Mucosa of gallbladder (tissue), 1 donor: ENCODE results near the gene TMEM163. TPM values are rescaled to one million over a fixed set of nuclear protein-coding genes. Genes with fewer than 3 reads are reported as not detected.
"Not testable (repeated sequence)": the region's sequence is repeated elsewhere in the genome, so short reads cannot be mapped to it uniquely, and the experiment has no call there.

Experiments used
- DNase-seq: peaks from one replicate; pipeline ENCODE4 v3.0.0-alpha.2; 2020; ENCODE audit warnings: low spot score
- total RNA-seq: library from RNA; stranded (reverse); gene quantifications from one replicate; pipeline ENCODE4 v1.2.1, GENCODE V29; 2021
- donor health status: DM: no; HTN: no; CAD: no.

The TMEM163 gene
- total RNA-seq, 1 donor from 2014 or later: 36.1 TPM

- no peak for DNase-seq
Measured at GRCh38 chr2:134578316-134578715, 140.5 kb downstream of the TMEM163 start.

DNA sequence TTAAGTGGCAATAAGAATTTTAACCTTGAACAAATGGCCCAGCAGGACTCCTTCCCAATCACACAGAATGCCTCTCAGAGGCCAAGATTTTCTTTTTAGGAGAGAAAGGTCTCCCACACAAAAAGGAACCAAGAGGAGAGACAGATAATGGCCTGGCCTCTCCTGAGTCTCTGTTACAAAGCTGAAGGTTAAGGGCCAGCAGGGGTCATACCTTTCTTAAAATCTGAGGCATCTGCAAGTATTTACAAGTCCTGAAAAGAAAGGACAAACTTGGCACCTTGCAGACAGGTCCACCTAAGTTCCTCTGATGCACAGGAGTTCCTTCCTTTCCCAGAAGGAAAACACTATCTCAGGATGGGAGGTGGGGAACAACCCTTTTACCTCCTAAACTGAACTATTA is 142.3 kb downstream of the TMEM163 start:
- DNase-seq: no peak

DNA sequence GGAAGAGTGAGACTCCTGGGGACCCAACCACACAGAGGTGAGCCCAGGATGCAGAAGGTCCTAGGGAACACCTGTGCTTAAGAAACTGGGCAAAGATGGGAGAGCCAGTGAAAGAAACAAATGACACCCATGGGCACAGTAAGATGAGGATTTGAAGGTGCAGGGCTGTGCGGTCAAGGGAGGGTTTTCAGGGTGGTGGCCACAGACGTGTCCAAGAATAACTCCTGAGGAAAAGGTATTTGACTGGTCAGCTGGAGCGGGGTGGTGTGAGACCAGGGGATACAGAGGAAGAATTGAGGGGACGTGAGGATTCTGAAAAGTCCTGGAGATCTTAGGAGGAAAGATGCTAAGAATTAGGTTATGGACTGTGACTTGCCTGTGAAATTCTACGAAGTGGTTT is 142.9 kb downstream of the TMEM163 start:
- DNase-seq: no peak

- DNase-seq: no peak
Measured at GRCh38 chr2:134574611-134575330, 144.0 kb downstream of the TMEM163 start.

- no peak for DNase-seq
Measured at GRCh38 chr2:134573724-134574123, 145.1 kb downstream of the TMEM163 start.

DNA sequence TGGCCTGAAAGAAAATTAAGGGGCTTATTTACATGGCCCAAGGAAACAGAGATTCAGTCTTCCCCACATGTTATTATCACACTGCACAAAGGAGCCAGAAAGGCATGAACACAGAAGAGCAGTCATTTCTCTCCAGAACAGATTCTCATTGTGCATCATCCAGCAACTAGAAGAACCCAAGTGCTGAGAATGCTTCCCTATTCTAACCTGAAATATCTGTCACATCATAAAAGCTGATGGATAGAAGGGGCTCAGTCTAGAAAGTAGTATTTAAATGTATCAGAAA is 145.8 kb downstream of the TMEM163 start:
- DNase-seq: no peak

- no peak for DNase-seq
Measured at GRCh38 chr2:134572314-134573084, 146.3 kb downstream of the TMEM163 start.

GRCh38 chr2:134570676-134571075 is 148.1 kb downstream of the TMEM163 start:
- no peak for DNase-seq

- no peak for DNase-seq
Measured at GRCh38 chr2:134568413-134568812, 150.4 kb downstream of the TMEM163 start.

DNA sequence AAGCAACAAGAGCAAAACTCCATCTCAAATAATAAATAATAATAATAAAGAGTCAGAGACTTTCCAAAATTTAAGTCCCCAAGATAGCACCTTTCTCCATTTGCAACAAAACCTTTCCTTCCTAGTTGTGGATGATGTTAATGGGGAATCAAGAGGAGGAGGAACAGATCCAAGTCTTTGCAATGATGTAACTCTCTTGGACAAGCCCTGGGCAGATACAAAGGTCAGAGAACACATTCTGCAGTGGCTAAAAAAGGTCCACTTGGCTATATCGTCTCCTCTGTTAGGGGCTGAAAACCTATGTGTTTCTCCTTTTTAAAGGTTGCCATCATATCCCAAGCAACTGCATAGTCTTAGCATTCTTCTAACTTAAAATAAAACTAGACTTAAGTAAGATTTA is 151.1 kb downstream of the TMEM163 start:
- DNase-seq: no peak

DNA sequence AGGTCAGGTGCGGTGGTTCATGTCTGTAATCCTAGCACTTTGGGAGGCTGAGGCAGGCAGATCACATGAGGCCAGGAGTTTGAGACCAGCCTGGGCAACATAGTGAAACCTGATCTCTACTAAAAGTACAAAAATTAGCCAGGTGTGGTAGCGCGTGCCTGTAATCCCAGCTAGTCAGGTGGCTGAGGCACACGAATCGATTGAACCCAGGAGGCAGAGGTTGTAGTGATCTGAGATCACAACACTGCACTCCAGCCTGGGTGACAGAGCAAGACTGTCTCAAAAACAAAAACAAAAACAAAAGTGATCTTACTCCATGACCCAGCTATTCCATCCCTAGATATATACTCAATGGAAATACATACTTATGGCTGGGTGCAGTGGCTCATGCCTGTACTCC is 153.8 kb downstream of the TMEM163 start:
- not testable (repeated sequence) for DNase-seq

DNA sequence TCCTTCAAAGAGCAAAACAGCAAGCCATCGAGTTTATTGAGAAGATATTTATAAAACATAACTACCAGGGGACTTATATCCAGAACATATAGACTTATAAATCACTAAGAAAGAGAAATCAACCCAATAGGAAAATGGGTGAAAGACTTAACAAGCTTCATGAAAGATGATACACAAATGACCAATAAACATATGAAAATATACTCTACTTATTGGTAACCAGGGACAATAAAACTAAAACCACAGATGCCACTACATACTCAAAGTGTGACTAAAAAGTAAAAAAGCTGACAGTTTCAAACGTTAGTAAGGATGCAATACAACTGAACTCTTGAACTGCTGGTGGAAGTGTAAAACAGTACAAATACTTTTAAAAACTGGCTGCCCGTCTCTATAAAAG is 154.3 kb downstream of the TMEM163 start:
- DNase-seq: no peak

DNA sequence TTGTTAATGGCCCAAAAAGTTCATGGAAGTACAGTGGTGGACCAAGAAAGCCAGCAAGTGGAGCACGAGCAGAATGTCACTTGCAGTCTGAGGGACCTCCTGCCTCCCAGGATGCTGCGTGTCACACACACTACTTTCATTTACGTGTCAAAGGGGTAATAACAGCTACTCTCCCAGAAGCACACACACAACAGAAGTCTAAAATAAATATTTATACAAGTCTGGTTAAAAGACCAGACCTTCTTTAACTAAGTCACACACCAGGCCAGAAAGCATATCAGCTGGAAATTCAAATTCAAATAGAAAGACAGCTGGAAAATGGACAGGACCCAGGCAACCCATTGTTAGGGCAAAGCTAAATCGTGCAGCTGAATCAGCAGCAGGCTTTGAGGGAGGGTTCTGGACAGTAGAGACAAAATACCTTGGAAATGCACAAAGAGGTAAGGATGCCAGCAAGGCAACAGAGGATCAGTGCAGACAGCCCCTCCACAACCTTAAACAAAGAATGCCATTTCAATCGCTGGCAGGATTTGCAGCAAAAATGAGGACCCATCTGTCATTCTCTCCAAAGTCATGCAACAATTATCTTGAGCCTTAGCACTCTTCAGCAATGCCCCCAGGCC is 160.5 kb downstream of the TMEM163 start:
- no peak for DNase-seq

- DNase-seq: no peak
Measured at GRCh38 chr2:134555411-134555810, 163.4 kb downstream of the TMEM163 start.

- no peak for DNase-seq
Measured at GRCh38 chr2:134553657-134554056, 165.1 kb downstream of the TMEM163 start.

DNA sequence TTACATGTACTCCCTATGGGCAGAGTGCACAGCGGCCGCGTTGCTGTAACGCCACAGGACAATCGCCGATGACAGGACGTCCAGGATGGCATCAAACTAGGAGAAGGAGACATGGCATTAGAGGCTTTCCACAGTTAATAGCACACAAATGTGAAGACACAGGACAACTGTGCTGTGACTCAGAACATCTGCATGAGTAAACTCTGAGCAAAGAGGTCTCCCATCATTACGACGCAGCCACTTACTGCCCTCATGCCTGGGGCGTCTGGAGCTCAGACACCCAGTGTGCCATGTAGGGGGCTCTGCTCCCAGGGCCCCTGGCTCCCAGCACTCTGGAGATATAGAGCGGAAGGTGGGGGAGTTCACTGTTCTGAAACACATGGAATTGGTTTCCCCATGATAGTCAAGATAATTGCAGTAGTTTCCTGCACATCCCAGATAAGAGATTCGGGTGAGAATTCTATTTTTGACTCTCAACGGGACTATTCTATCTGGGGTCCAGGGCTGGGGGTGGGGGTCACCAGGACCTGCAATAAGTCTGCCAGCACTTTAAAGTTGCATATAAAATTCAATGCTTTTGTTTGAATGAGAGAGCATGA is 168.1 kb downstream of the TMEM163 start:
- no peak for DNase-seq

- no peak for DNase-seq
Measured at GRCh38 chr2:134549104-134549503, 169.7 kb downstream of the TMEM163 start.

GRCh38 chr2:134540990-134541389 is 177.8 kb downstream of the TMEM163 start:
- DNase-seq: no peak

DNA sequence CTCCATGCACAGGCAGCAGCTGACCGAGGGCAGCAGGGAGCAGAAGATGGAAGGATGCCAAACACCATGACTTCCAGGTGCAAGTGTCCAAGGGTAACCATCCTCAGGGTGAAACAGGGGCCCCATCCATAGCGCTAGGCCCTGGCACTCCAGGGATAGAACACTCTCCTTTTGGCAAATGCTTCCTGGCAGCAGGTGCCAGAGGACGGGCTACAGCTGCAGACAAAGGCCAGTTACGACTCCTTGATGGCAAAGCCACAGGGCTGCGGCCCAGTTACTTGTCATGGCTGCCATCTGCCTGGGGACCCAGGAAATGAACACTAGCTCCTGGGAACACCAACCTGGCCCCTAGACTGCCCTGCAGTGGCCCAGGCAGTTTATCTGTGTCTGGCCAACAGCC is 178.8 kb downstream of the TMEM163 start:
- no peak for DNase-seq

- DNase-seq: no peak
Measured at GRCh38 chr2:134537702-134538101, 181.1 kb downstream of the TMEM163 start.

DNA sequence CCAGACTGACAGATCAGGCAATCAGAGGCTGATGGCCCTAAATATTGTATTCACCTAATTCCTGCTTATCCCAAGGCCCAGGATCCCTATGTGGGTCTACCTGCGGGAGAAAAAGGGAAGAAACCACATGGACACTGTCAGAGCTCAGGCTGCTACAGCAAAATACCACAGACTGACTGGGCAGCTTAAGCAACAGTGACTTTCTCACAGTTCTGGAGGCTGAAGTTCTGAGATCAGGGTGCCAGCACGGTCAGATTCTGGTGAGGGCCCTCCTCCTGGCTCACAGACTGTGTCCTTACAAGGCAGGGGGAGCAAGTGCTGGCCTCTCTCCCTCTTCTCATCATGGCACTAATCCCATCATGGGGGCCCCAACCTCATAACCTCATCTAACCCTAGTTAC is 181.7 kb downstream of the TMEM163 start:
- no peak for DNase-seq

DNA sequence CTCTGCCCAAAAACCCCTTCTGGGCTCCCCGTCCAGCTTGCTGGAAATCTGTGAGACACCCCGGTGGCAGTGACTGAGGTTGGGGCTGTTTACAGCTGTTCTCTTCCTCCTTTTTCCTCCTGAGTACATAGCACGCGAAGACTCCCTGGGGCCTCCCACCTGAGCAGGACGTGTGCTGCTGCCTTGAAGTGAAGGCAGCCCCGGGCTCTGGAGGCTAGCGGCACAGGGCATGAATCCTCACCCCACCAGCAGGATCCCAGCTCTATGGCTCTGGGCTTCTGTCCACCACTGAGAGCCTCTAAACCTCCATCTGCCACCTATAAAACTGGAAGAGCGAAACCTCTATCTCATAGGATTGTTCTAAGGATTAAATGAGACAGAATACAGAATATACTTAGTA is 182.5 kb downstream of the TMEM163 start:
- no peak for DNase-seq

DNA sequence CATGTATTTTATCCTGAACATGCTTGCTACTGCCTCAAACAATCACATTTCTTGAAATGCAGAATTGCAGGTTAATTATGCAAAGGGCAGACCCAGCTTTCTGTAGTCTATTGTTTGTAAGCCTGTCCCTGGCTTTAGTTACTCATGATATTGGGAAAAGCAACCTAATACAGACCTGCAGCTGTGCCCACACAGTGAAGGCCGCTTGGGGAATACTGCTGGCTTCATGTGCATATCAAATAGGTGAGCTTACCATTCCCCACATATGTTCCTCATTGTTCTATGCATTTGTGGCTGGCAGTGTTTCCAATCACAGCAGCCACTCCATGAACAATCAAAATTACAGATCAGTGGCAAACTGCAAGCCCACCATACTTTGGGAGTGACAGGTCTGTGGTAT is 186.3 kb downstream of the TMEM163 start:
- DNase-seq: no peak
